GM12878 (cell line): Measurements from ENCODE around the gene RRAGA. TPM values are rescaled to one million over a fixed set of nuclear protein-coding genes. Genes with fewer than 3 reads are reported as not detected.

ENCODE experiments used
- EGR1 ChIP-seq, 2 experiments: IDR thresholded peaks; 1 replicate in 1 of 2; 2 replicates in 1 of 2; pipeline ENCODE4 v1.6.1; 2011 to 2012; ENCODE audit warnings: low read depth in 2 of 2, low read length in 2 of 2, borderline replicate concordance in 1 of 2, mild to moderate bottlenecking in 1 of 2, moderate library complexity in 1 of 2
- ESRRA ChIP-seq: IDR thresholded peaks from 2 replicates; pipeline ENCODE4 v1.6.1; 2012; ENCODE audit warnings: mild to moderate bottlenecking, low read length, improper control_type of control experiment
- GABPA ChIP-seq: IDR thresholded peaks from 2 replicates; pipeline ENCODE4 v1.6.1; 2014; ENCODE audit warnings: antibody characterized with exemption, low read depth, mild to moderate bottlenecking, inconsistent platforms
- HDAC2 ChIP-seq: fragments of 200-600 bp; sonication (generic); IDR thresholded peaks from 2 replicates; pipeline ENCODE4 v1.6.1; 2017
- NFIC ChIP-seq: IDR thresholded peaks from 2 replicates; pipeline ENCODE4 v1.6.1; 2012; ENCODE audit warnings: low read depth, mild to moderate bottlenecking, inconsistent platforms, low read length, moderate library complexity
- NFYB ChIP-seq: IDR thresholded peaks from 2 replicates; pipeline ENCODE4 v1.6.1; 2011; ENCODE audit warnings: low read depth, mild to moderate bottlenecking, low read length, improper control_type of control experiment, moderate library complexity; ENCODE audit not compliant: insufficient read depth
- NR2F1 ChIP-seq: fragments of 450-650 bp; conservative IDR thresholded peaks from 2 replicates; pipeline ENCODE4 v1.6.1; 2017; ENCODE audit warnings: mild to moderate bottlenecking
- POLR2AphosphoS5 ChIP-seq: IDR thresholded peaks from 2 replicates; pipeline ENCODE4 v1.6.1; 2011; ENCODE audit warnings: mild to moderate bottlenecking, low read length, inconsistent platforms
- SIN3A ChIP-seq: IDR thresholded peaks from 2 replicates; pipeline ENCODE4 v1.6.1; 2012; ENCODE audit warnings: low read depth, low read length, improper control_type of control experiment
- SUPT20H ChIP-seq: IDR thresholded peaks from 2 replicates; pipeline ENCODE4 v1.6.1; 2011; ENCODE audit warnings: low read depth, mild to moderate bottlenecking, low read length, moderate library complexity, borderline replicate concordance; ENCODE audit not compliant: control insufficient read depth
- TBL1XR1 ChIP-seq: IDR thresholded peaks from 2 replicates; pipeline ENCODE4 v1.6.1; 2012; ENCODE audit warnings: low read depth, low read length, improper control_type of control experiment
- ZBTB4 ChIP-seq: fragments of 450-650 bp; formaldehyde crosslinking; IDR thresholded peaks from 2 replicates; pipeline ENCODE4 v1.4.0; 2022; ENCODE audit warnings: mild to moderate bottlenecking, moderate library complexity
- ZSCAN29 ChIP-seq: fragments of 450-650 bp; IDR thresholded peaks from 2 replicates; pipeline ENCODE4 v1.6.1; 2017; ENCODE audit warnings: mild to moderate bottlenecking, moderate library complexity
- polyA plus RNA-seq, 11 experiments: library from polyadenylated mRNA; depleted of rRNA in 4 of 11; unstranded in 6 of 11; stranded (reverse) in 5 of 11; fragments of >200 nt; fragmentation: Nextera tagmentation in 4 of 11; fragmentation: Illumina TruSeq in 1 of 11; extraction: Ambion mirVana in 4 of 11; extraction: Trizol in 1 of 11; gene quantifications; 1 replicate in 1 of 11; 2 replicates in 10 of 11; pipeline versions ENCODE4 v1.2.1 to v1.2.3, GENCODE V29; 2011 to 2016; ENCODE audit warnings: inconsistent platforms in 2 of 11, missing spikeins in 2 of 11, low read depth in 1 of 11
- total RNA-seq, 4 experiments: library from RNA; depleted of rRNA in 3 of 4; stranded (reverse); fragments of >200 nt in 3 of 4; fragmentation: Illumina TruSeq in 1 of 4; extraction: Trizol in 1 of 4; gene quantifications; 2 replicates each; pipeline versions ENCODE4 v1.2.1 to v1.2.3, GENCODE V29; 2013 to 2021
- TF ChIP-seq, protein P1 (sequence below): fragments of 450-650 bp; IDR thresholded peaks from 2 replicates; pipeline ENCODE4 v1.6.1; 2017; ENCODE audit warnings: mild to moderate bottlenecking, moderate library complexity
- TF ChIP-seq, protein P2 (sequence below): IDR thresholded peaks from 2 replicates; pipeline ENCODE4 v1.6.1; 2012; ENCODE audit warnings: mild to moderate bottlenecking, low read depth, low read length

The RRAGA gene
- total and polyA plus RNA-seq, 10 of the 15 experiments (the other 5 are each of a cell fraction or from before 2014, with no cell fraction given): 10.1 to 74.6 (median 37.9) TPM

GRCh38 chr9:19048966-19049916 lies at the start of gene RRAGA (continued):
- TF ChIP-seq GABPA: peak; percentile 71; the same call in 1 of the 2 replicates
- TF ChIP-seq NFYB: no peak
- TF ChIP-seq, protein P1, sequence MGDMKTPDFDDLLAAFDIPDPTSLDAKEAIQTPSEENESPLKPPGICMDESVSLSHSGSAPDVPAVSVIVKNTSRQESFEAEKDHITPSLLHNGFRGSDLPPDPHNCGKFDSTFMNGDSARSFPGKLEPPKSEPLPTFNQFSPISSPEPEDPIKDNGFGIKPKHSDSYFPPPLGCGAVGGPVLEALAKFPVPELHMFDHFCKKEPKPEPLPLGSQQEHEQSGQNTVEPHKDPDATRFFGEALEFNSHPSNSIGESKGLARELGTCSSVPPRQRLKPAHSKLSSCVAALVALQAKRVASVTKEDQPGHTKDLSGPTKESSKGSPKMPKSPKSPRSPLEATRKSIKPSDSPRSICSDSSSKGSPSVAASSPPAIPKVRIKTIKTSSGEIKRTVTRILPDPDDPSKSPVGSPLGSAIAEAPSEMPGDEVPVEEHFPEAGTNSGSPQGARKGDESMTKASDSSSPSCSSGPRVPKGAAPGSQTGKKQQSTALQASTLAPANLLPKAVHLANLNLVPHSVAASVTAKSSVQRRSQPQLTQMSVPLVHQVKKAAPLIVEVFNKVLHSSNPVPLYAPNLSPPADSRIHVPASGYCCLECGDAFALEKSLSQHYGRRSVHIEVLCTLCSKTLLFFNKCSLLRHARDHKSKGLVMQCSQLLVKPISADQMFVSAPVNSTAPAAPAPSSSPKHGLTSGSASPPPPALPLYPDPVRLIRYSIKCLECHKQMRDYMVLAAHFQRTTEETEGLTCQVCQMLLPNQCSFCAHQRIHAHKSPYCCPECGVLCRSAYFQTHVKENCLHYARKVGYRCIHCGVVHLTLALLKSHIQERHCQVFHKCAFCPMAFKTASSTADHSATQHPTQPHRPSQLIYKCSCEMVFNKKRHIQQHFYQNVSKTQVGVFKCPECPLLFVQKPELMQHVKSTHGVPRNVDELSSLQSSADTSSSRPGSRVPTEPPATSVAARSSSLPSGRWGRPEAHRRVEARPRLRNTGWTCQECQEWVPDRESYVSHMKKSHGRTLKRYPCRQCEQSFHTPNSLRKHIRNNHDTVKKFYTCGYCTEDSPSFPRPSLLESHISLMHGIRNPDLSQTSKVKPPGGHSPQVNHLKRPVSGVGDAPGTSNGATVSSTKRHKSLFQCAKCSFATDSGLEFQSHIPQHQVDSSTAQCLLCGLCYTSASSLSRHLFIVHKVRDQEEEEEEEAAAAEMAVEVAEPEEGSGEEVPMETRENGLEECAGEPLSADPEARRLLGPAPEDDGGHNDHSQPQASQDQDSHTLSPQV: no peak
- TF ChIP-seq ZSCAN29: 0 out of 2 replicates have a peak, but pooled peaks have one; percentile 38
- TF ChIP-seq ZBTB4: no peak
- peak; percentile 94 for TF ChIP-seq POLR2AphosphoS5
- no peak for TF ChIP-seq SUPT20H
- peak; percentile 82 for TF ChIP-seq SIN3A
- TF ChIP-seq, protein P2, sequence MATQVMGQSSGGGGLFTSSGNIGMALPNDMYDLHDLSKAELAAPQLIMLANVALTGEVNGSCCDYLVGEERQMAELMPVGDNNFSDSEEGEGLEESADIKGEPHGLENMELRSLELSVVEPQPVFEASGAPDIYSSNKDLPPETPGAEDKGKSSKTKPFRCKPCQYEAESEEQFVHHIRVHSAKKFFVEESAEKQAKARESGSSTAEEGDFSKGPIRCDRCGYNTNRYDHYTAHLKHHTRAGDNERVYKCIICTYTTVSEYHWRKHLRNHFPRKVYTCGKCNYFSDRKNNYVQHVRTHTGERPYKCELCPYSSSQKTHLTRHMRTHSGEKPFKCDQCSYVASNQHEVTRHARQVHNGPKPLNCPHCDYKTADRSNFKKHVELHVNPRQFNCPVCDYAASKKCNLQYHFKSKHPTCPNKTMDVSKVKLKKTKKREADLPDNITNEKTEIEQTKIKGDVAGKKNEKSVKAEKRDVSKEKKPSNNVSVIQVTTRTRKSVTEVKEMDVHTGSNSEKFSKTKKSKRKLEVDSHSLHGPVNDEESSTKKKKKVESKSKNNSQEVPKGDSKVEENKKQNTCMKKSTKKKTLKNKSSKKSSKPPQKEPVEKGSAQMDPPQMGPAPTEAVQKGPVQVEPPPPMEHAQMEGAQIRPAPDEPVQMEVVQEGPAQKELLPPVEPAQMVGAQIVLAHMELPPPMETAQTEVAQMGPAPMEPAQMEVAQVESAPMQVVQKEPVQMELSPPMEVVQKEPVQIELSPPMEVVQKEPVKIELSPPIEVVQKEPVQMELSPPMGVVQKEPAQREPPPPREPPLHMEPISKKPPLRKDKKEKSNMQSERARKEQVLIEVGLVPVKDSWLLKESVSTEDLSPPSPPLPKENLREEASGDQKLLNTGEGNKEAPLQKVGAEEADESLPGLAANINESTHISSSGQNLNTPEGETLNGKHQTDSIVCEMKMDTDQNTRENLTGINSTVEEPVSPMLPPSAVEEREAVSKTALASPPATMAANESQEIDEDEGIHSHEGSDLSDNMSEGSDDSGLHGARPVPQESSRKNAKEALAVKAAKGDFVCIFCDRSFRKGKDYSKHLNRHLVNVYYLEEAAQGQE: no peak
- no peak for TF ChIP-seq NFIC
- 0 out of 3 replicates have a peak, but pooled peaks of 1 of the 2 experiments have one; percentile 35 for TF ChIP-seq EGR1 (IDR thresholded peaks at IDR 0.05; ENCODE audit: borderline replicate concordance in 1 of 2, low read depth in 2 of 2, low read length in 2 of 2)
- TF ChIP-seq TBL1XR1: no peak
- TF ChIP-seq HDAC2: no peak
- TF ChIP-seq NR2F1: peak; percentile 34; the same call in 1 of the 2 replicates
- 0 out of 2 replicates have a peak, but pooled peaks have one; percentile 35 for TF ChIP-seq ESRRA
